CD1c-positive myeloid dendritic cell (primary cell): ENCODE results near the gene KLHL3.

Experiments
- DNase-seq: peaks from one replicate; pipeline ENCODE4 v3.0.0-alpha.2; 2016; ENCODE audit errors: extremely low spot score

Gene KLHL3

GRCh38 chr5:137582218-137582617, 153.7 kb downstream of the KLHL3 start:
- DNase-seq, result peak; percentile 67

GRCh38 chr5:137581776-137582175, 154.1 kb downstream of the KLHL3 start:
- DNase-seq, result no peak

GRCh38 chr5:137580030-137580429, 155.9 kb downstream of the KLHL3 start:
- DNase-seq, result no peak

GRCh38 chr5:137575847-137576246, 160.0 kb downstream of the KLHL3 start:
- peak; percentile 33 for DNase-seq

DNA sequence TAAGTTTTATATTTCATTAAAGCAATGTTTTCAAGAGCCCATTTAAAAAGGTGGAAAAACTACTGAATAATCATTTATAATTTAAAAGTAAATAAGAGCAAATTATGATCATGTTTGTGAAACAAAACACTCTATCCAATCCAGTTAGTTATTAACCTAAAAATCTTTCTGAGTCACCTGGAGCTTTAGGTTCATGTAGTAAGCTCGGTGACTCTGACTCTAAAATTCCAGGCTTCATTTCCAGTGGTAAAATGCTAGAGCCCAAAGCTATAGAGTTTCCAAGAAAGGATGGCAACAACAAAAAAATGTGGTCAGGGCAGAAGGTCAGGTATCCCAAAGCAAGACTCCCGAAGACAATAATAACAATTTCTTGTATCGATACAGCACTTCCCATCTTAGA, 160.7 kb downstream of the KLHL3 start:
- DNase-seq, result no peak

DNA sequence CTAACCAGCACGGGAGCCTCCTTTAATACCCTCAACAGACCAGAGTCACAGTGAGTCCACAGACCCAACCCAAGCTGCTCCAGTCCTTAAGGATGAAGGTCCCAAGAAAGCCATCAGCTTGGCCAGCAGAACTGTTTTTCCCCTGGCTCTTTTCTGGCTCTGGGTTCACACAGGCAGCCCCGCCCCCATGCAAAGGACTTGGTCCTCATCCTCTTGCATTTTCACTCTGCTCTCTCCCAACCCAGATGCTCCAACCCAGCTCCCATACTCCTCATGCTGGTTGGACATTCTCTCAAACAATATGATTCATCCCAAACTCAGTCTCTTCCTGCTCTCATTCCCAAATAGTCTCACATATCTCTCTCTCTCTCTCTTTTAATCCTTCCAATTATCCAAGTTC, 162.5 kb downstream of the KLHL3 start:
- DNase-seq, result no peak

GRCh38 chr5:137572042-137572695, 163.7 kb downstream of the KLHL3 start:
- no peak for DNase-seq

GRCh38 chr5:137570070-137570469, 165.8 kb downstream of the KLHL3 start:
- no peak for DNase-seq
